NCI-H2107 (cell line): ENCODE results near the gene GET3.
"Not testable (repeated sequence)": the region's sequence is repeated elsewhere in the genome, so short reads cannot be mapped to it uniquely, and the experiment has no call there.

Experiments used
- DNase-seq: peaks from one replicate; lab custom pipeline; 2025; lab: John Stamatoyannopoulos, UW

Gene GET3

GRCh38 chr19:12736995-12737834, at the start of gene GET3:
GET3 (plus strand) TSS chr19:12737497; CDS start chr19:12737506, 9 bp downstream.
- peak; percentile 95 for DNase-seq

GRCh38 chr19:12689012-12689411, 48.3 kb upstream of the GET3 start:
- DNase-seq = no peak

- DNase-seq = no peak
Observed at GRCh38 chr19:12689581-12690216, 47.6 kb upstream of the GET3 start.

- DNase-seq = no peak
Observed at GRCh38 chr19:12692960-12693359, 44.3 kb upstream of the GET3 start.

- DNase-seq = no peak
Observed at GRCh38 chr19:12694641-12695040, 42.7 kb upstream of the GET3 start.

GRCh38 chr19:12695096-12695495, 42.2 kb upstream of the GET3 start:
- DNase-seq = no peak

GRCh38 chr19:12695514-12695913, 41.8 kb upstream of the GET3 start:
- no peak for DNase-seq

- no peak for DNase-seq
Observed at GRCh38 chr19:12695997-12696365, 41.3 kb upstream of the GET3 start.

- DNase-seq = peak; percentile 78
Observed at GRCh38 chr19:12696366-12697335, 40.6 kb upstream of the GET3 start, which contains the start of gene FBXW9. FBXW9 (minus strand) TSS chr19:12696631; CDS start chr19:12696581, 50 bp downstream.

GRCh38 chr19:12697425-12697824, 39.9 kb upstream of the GET3 start:
- not testable (repeated sequence) for DNase-seq

- no peak for DNase-seq
Observed at GRCh38 chr19:12698138-12698537, 39.2 kb upstream of the GET3 start.

- DNase-seq = no peak
Observed at GRCh38 chr19:12701596-12702282, 35.6 kb upstream of the GET3 start.

- DNase-seq = no peak
Observed at GRCh38 chr19:12703046-12703445, 34.3 kb upstream of the GET3 start.

GRCh38 chr19:12705169-12705568, 32.1 kb upstream of the GET3 start:
- no peak for DNase-seq

- no peak for DNase-seq
Observed at GRCh38 chr19:12705654-12706331, 31.5 kb upstream of the GET3 start.

GRCh38 chr19:12706332-12706718, 31.0 kb upstream of the GET3 start:
- no peak for DNase-seq

- no peak for DNase-seq
Observed at GRCh38 chr19:12708641-12709040, 28.7 kb upstream of the GET3 start.

GRCh38 chr19:12711187-12711586, 26.1 kb upstream of the GET3 start:
- DNase-seq = no peak

- not testable (repeated sequence) for DNase-seq
Observed at GRCh38 chr19:12712077-12712476, 25.2 kb upstream of the GET3 start.

- DNase-seq = not testable (repeated sequence)
Observed at GRCh38 chr19:12713304-12713703, 24.0 kb upstream of the GET3 start.

GRCh38 chr19:12715102-12715501, 22.2 kb upstream of the GET3 start:
- DNase-seq = no peak
